HEK293T (cell line): Measurements from ENCODE around the gene MPHOSPH9.

Experiments used
- BHLHE40 ChIP-seq: fragments of 450-650 bp; IDR thresholded peaks from 2 replicates; pipeline ENCODE4 v1.6.1; 2016; ENCODE audit warnings: mild to moderate bottlenecking, moderate library complexity, borderline replicate concordance
- CTBP1 ChIP-seq: fragments of 450-650 bp; IDR thresholded peaks from 2 replicates; pipeline ENCODE4 v1.6.1; 2016; ENCODE audit warnings: borderline replicate concordance
- ELF4 ChIP-seq: fragments of 450-650 bp; IDR thresholded peaks from 2 replicates; pipeline ENCODE4 v1.6.1; 2017; ENCODE audit warnings: antibody characterized with exemption
- FOXA1 ChIP-seq: fragments of 450-650 bp; IDR thresholded peaks from 2 replicates; pipeline ENCODE4 v1.6.1; 2016; ENCODE audit warnings: mild to moderate bottlenecking
- FOXK2 ChIP-seq: fragments of 450-650 bp; IDR thresholded peaks from 2 replicates; pipeline ENCODE4 v1.6.1; 2016; ENCODE audit warnings: mild to moderate bottlenecking
- FOXM1 ChIP-seq: fragments of 450-650 bp; IDR thresholded peaks from 2 replicates; pipeline ENCODE4 v1.6.1; 2017; ENCODE audit warnings: mild to moderate bottlenecking, borderline replicate concordance
- HDGF ChIP-seq: fragments of 450-650 bp; IDR thresholded peaks from 2 replicates; pipeline ENCODE4 v1.6.1; 2017; ENCODE audit warnings: antibody characterized with exemption, borderline replicate concordance
- LEF1 ChIP-seq: fragments of 450-650 bp; IDR thresholded peaks from 2 replicates; pipeline ENCODE4 v1.6.1; 2017; ENCODE audit warnings: mild to moderate bottlenecking, borderline replicate concordance
- NFRKB ChIP-seq: fragments of 450-650 bp; IDR thresholded peaks from 2 replicates; pipeline ENCODE4 v1.6.1; 2016; ENCODE audit warnings: mild to moderate bottlenecking, moderate library complexity
- SP1 ChIP-seq: fragments of 450-650 bp; IDR thresholded peaks from 2 replicates; pipeline ENCODE4 v1.6.1; 2017
- SUZ12 ChIP-seq: fragments of 450-650 bp; IDR thresholded peaks from 2 replicates; pipeline ENCODE4 v1.6.1; 2016; ENCODE audit warnings: mild to moderate bottlenecking
- TARDBP ChIP-seq: fragments of 450-650 bp; IDR thresholded peaks from 2 replicates; pipeline ENCODE4 v1.6.1; 2016
- TF ChIP-seq, protein P1 (sequence below): fragments of 450-650 bp; IDR thresholded peaks from 2 replicates; pipeline ENCODE4 v1.6.1; 2016

DNA sequence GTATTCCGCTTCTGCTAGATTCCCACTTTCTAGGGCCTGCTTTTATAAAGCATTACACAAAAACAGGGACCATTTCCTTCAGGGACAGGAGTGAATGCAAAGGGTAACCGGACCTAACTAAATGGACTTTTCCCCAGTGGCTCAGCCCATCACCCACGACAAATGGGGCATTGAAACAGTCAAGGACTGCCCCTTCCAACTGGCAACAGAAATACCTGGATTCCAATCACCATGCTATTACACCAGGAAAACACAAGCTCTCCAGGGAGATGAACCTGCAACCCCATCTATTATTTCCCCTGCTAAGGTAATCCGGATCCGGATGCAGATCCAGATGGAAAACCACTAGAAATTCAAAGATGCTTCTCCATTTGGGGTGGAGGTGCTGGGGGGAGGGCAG is 1.0 kb downstream of the MPHOSPH9 start:
- no peak for TF ChIP-seq ELF4
- no peak for TF ChIP-seq FOXA1
- no peak for TF ChIP-seq SUZ12
- TF ChIP-seq SP1, result no peak
- TF ChIP-seq LEF1, result no peak
- TF ChIP-seq HDGF, result no peak
- TF ChIP-seq FOXM1, result no peak
- TF ChIP-seq, protein P1, sequence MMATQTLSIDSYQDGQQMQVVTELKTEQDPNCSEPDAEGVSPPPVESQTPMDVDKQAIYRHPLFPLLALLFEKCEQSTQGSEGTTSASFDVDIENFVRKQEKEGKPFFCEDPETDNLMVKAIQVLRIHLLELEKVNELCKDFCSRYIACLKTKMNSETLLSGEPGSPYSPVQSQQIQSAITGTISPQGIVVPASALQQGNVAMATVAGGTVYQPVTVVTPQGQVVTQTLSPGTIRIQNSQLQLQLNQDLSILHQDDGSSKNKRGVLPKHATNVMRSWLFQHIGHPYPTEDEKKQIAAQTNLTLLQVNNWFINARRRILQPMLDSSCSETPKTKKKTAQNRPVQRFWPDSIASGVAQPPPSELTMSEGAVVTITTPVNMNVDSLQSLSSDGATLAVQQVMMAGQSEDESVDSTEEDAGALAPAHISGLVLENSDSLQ, result no peak
- no peak for TF ChIP-seq BHLHE40
- no peak for TF ChIP-seq TARDBP
- TF ChIP-seq CTBP1, result no peak
- no peak for TF ChIP-seq FOXK2
- TF ChIP-seq NFRKB, result no peak
